Gastroesophageal sphincter (tissue), 3 donors: ENCODE results near the gene GRIK2.

Experiments used
- POLR2AphosphoS5 ChIP-seq: sonication (generic); formaldehyde crosslinking; IDR thresholded peaks from one replicate; pipeline ENCODE4 v1.6.1; 2017; ENCODE audit warnings: antibody characterized with exemption
- TF ChIP-seq, protein P1 (sequence below), 4 experiments: fragments of 200-600 bp in 2 of 4; fragments of 450-650 bp in 2 of 4; sonication (generic) in 1 of 4; IDR thresholded peaks; one replicate each; pipeline ENCODE4 v1.5.1; 2017 to 2019; ENCODE audit warnings: antibody characterized with exemption in 4 of 4, mild to moderate bottlenecking in 2 of 4, moderate library complexity in 2 of 4

DNA sequence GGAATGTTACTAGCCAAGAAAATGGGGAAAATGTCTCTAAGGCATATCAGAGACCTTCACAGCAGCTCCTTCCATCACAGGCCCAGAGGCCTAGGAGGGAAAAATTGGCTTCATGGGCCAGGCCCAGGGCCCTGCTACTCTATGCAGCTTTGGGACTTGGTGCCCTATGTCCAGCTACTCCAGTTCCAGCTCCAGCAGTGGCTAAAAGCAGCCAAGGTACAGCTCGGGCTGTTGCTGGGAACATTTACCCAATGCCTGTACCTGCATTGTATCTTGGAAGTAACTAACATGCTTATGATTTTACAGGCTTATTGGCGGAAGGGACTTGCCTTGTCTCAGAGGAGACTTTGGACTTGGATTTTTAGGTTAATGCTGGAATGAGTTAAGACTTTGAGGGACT is 390.6 kb downstream of the GRIK2 start:
- TF ChIP-seq, protein P1, sequence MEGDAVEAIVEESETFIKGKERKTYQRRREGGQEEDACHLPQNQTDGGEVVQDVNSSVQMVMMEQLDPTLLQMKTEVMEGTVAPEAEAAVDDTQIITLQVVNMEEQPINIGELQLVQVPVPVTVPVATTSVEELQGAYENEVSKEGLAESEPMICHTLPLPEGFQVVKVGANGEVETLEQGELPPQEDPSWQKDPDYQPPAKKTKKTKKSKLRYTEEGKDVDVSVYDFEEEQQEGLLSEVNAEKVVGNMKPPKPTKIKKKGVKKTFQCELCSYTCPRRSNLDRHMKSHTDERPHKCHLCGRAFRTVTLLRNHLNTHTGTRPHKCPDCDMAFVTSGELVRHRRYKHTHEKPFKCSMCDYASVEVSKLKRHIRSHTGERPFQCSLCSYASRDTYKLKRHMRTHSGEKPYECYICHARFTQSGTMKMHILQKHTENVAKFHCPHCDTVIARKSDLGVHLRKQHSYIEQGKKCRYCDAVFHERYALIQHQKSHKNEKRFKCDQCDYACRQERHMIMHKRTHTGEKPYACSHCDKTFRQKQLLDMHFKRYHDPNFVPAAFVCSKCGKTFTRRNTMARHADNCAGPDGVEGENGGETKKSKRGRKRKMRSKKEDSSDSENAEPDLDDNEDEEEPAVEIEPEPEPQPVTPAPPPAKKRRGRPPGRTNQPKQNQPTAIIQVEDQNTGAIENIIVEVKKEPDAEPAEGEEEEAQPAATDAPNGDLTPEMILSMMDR (IDR thresholded peaks at IDR 0.05): no peak
- no peak for TF ChIP-seq POLR2AphosphoS5
